ENCODE measurements around the gene TECRL.

Gene TECRL

GRCh38 chr4:64409300-64409699 is at the start of gene TECRL:
TECRL (minus strand) TSS chr4:64409450; CDS start chr4:64409351, 99 bp downstream.
- DNase-seq = no peak

GRCh38 chr4:64432674-64433073 is 23.4 kb upstream of the TECRL start:
- no peak for DNase-seq

GRCh38 chr4:64430933-64431332 is 21.7 kb upstream of the TECRL start:
- DNase-seq = no peak

DNA sequence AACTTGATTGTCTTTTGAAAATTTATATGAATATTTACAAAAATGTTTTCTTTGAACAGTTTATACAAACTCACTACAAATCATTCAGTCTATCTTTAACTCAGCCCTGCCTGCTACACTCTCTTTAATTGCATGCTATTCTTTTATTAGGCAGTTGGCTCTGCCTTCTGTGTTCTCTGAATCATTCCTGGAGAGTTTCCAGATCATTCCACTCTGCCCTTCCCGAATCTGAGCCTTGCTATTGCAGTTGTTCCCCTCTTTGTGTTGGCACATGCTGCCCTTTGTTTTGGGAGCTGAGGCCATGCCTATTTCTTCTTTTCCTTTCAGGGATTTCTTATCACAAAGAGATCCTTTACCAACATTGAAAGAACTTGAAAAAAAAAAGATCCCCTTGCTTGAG is 8.7 kb upstream of the TECRL start:
- no peak for DNase-seq

GRCh38 chr4:64407000-64407399 is 2.2 kb downstream of the TECRL start:
- no peak for DNase-seq

- no peak for DNase-seq
Observed at GRCh38 chr4:64405761-64406160, 3.5 kb downstream of the TECRL start.

DNA sequence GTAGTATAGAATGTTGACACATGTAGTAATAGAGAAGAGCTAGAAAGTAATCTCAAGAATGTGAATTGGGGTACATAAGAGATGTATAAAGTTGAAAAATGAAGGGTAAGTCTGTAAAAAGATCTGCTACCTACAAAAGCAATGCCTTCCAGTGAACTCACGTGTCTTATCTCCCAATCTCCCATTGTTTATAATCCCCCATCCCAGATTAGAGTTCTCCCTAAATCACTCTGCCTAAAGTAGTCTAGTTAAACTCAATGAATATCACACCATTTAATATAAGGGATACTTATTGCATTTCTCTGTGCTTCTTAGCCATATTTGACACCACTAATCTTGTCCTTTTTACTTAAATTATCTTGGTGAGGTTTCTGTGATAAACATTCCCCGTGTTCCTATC is 6.6 kb downstream of the TECRL start:
- DNase-seq = no peak

DNA sequence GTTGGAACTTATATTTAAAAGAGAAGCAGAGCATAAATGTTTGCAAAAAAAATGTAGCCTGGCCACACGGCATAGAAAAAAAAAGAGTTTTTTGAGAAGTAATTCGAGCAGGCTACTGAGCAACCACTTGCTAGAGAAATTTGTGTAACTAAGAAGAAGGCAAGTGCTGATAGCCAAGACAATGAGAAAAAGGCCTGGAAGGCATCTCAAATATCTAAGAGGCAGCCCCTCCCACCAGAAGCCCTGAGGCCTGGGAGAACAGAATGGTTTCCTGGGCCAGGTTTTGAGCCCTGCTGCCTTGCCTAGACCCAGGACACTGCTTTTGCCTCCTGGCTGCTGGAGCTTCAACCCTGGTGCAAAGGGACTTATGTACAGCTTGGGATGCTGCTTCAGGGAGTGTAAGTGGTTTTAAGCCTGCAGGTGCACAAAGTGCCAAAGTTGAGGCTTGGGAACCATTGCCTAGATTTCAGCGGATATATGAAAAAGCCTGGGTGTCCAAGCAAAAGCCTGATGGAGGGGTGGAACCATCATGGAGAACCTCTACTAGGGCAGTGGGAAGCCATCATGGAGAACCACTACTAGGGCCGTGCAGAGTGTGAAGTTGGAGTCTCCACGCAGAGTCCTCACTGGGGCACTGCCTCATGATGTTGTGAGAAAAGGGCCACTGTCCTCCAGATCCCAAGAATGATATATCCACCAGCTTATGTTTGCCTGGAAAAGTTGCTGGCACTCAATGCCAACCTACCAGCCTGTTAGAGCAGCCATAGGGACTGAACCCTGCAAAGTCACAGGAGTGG is 9.7 kb downstream of the TECRL start:
- no peak for DNase-seq

- DNase-seq = no peak
Observed at GRCh38 chr4:64394469-64394868, 14.8 kb downstream of the TECRL start.

- DNase-seq = no peak
Observed at GRCh38 chr4:64388252-64388651, 21.0 kb downstream of the TECRL start.

- no peak for DNase-seq
Observed at GRCh38 chr4:64385220-64385619, 24.0 kb downstream of the TECRL start.

GRCh38 chr4:64384237-64385203 is 24.7 kb downstream of the TECRL start:
- no peak for DNase-seq

GRCh38 chr4:64368741-64369140 is 40.5 kb downstream of the TECRL start:
- no peak for DNase-seq

DNA sequence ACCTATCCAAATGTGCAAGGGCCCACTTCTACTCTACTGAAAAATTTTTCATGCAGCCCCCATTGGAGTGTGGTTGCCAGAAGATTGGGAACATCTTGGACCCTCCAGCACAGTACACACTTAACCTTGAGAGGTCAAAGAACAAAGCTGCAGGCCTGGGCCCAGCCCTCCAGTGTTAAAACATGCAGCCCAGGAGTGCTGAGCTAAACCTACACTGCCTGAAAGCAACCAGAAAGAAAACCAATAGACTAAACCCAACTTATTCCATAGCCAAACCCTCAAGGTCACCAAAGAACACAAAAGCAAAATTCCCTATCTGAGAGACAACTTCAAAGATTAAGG is 47.9 kb downstream of the TECRL start:
- no peak for DNase-seq

GRCh38 chr4:64360664-64361398 is 48.4 kb downstream of the TECRL start:
- DNase-seq = no peak

GRCh38 chr4:64359489-64359888 is 49.8 kb downstream of the TECRL start:
- no peak for DNase-seq

DNA sequence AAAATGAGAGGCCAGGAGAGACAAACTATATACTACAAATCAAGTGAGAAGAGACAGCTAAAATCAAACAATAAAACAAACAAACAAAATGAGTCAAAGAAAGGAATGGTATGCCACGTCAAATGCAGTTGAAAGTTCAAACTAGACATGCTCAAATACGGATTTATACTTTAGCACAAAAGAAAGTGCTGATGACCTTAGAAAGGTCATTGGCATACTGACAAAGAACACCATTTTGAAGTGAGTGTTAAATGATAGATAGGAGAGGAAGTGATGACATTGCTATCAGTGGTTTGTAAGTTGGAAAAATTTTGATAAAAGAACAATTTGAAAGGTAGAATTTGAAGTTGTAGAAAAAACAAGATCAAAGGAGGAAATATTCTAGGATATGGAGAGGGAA is 55.3 kb downstream of the TECRL start:
- DNase-seq = no peak

DNA sequence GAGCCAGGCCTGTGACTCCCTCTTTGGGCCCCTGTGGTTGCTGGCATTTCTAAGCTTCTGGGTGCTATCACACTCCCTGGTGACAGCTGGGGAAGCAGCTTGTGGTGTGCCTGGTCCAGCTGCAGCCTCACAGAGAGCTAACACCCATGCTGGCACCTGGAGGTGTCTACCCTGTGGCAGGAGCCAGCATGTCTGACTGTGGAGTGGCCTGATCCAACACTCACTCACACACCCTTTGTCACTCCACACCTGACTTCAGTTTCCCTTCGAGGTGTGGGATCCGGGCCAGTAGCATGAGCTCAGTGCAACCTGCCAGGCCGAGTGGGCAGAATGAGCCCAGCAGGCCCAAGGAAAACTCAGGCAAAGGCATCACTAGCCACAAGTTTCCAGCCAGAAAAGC is 67.5 kb downstream of the TECRL start:
- no peak for DNase-seq

GRCh38 chr4:64340218-64341110 is 68.8 kb downstream of the TECRL start:
- no peak for DNase-seq

DNA sequence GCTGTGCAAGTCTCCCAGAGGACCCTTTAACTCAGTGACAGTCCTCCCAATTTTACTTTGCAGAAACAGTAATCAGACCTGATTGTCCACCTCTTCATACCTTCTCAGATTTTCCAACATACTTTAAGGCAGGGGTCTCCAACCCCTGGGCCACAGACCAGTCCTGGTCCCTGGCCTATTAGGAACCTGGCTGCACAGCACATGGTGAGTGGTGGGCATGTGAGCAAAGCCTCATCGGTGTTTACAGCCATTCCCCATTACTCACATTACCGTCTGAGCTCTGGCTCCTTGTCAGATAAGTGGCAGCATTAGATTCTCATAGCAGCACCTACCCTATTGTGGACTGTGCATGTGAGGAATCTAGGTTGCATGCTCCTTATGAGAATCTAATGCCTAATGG is 74.3 kb downstream of the TECRL start:
- DNase-seq = no peak

- no peak for DNase-seq
Observed at GRCh38 chr4:64330143-64330542, 79.1 kb downstream of the TECRL start.

DNA sequence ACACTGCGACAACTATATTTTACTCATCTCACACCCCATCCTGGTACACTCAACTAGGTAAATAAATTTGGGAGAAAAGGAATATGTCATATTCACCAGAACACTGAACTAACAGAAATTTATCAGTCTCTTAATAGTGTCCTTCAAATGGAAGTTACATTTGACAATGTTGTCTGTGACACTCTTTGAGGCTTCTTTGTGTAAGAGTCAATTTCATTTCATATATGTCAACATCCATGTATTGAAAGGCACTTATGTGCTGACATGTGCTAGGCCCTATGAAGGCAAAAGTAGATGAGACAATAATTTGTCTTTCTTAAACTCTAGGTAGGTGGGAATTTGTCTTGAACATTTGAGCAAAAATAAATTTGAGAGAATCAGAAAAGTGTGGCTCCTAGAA is 82.0 kb downstream of the TECRL start:
- no peak for DNase-seq

Data from stimulated activated CD4-positive, alpha-beta T cell treated with anti-CD3 and anti-CD28 coated beads, Interleukin-4, amount 100 ng/mL, for 4 hours (primary cell).